NCI-H2227 treated with DMSO at 0.1 percent for 48 hours (cell line): ENCODE results near the gene TCEAL5.
"Not testable (repeated sequence)": the region's sequence is repeated elsewhere in the genome, so short reads cannot be mapped to it uniquely, and the experiment has no call there.

Experiments used
- DNase-seq: peaks from one replicate; lab custom pipeline; 2025; lab: John Stamatoyannopoulos, UW

The TCEAL5 gene, protein sequence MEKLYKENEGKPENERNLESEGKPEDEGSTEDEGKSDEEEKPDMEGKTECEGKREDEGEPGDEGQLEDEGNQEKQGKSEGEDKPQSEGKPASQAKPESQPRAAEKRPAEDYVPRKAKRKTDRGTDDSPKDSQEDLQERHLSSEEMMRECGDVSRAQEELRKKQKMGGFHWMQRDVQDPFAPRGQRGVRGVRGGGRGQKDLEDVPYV

DNA sequence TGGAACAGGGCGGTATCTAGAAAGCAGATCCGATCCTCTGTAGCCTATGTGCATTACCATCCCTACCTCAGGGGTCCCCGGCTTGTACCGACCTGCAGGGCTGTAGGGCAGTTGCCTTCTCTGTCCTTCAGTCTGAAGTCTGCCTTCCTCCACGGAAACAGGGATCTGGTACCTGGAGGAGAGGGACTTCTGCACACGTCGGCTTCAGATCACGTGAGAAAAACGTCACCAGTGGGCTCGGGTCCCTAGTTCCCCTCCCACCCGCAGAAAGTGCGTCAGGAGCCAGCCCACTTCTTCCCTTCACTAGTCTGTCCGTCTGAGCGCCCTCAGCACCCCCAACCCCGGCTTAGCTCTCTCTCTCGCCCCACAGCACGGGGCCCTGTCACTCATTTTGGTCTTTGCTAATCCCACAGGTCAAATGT, at the start of gene TCEAL5:
TCEAL5 (minus strand) TSS at position 170 of the 422 bp plus-strand sequence. CDS start 2,187 bp downstream, outside the sequence.
- peak; percentile 71 for DNase-seq

DNA sequence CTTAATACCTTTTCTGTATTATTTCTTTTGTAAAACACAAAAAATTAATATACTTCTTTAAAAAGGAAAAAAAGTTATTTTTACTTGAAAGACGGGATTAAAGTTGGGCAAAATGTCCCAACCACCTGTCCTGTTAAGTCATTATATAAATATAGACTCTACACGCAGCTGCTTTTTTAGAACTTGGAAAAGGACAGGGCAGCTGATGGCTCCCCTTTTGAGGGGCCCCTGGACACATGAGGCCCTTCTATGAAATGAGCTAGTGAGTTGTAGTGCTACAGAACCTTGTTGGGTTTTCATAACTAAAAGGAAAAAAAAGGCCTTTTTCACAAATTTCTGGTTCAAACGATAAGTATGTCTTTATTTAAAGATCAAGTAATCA, 34.8 kb upstream of the TCEAL5 start:
- no peak for DNase-seq

DNA sequence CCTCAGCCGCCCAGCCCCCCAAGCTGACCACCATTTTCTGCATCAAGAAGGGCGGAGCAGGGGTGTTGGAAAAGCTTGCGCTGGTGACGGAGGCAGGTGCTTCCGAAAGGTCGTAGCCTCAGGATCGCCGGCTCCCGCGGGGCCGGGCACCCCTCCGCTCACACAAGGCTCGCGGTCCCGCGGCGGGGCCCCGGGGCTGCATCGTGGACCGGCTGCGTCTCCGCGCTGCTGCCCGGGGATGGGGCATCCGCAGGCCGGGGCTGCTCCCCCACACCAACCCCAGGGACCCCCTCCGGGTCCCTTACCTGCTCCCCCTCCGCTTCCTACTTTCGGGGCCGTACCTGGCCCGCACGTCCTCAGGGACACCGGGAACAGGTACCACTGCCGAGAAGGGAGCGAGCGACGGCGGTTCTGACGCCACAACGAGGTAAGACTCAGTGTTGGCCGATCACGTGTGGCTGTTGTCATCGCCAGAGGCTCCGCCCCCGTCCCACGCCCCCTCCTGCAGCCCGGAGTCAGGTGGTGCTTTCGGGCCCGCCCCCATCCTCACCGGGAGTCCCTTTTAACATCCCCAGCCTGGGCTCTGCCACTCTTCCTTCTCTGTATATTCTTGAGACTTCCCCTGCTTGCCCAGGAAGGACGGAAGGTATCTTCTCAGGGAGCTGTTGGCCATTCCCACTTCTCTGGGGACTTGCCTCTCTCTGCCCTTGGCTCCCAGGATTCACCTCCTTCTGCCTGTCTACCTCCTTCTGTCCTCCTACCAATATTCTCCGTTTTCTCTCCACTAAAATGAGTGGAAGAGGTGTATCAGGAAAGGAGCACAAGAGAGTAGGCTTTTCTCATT, 34.2 kb upstream of the TCEAL5 start, which contains the start of gene BEX2:
BEX2 (minus strand) TSS at position 436 of the 844 bp plus-strand sequence. CDS start 1,014 bp downstream, outside the sequence.
- peak; percentile 93 for DNase-seq

DNA sequence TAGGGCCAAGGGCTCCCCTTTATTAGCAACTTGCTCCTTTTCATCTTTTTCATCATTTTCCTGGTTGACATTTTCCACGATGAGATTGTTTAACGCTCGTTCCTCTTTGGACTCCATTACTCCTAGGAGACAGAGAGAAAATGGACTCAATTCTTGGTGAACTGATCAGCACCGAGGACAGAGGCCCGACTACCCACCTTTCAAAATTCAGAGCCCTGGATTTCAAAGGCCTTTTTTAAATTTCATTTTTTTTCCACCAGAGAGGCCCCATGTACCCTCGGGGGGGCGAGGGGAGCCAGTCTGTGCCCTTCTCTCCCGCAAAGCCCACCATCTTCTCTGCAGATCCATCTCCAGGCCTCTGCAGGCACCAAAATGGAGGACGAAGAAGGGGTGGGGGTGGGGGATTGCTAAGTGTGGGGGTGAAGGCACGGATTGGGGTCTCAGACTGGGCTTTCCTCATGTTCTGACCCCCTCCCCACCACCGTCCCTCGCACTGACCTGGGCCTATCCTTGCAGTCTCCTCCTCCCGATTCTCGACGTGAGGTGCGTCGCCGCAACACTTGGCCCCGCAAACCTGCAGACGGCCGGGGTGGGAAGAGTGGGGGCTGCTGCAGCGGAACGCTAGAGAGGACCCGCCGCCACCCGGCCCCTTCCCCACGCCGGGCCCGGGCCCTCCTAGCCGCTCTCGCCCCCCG, 33.5 kb upstream of the TCEAL5 start:
- DNase-seq: no peak

DNA sequence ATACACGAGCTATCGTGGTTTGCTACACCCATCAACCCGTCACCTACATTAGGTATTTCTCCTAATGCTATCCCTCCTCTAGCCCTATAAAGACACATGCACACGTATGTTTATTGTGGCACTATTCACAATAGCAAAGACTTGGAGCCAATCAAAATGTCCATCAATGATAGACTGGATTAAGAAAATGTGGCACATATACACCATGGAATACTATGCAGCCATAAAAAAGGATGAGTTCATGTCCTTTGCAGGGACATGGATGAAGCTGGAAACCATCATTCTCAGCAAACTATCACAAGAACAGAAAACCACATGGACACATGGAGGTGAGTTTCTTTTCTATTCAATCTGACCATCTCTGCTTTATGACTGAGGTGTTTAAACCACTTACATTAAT, 29.1 kb upstream of the TCEAL5 start:
- DNase-seq: not testable (repeated sequence)

DNA sequence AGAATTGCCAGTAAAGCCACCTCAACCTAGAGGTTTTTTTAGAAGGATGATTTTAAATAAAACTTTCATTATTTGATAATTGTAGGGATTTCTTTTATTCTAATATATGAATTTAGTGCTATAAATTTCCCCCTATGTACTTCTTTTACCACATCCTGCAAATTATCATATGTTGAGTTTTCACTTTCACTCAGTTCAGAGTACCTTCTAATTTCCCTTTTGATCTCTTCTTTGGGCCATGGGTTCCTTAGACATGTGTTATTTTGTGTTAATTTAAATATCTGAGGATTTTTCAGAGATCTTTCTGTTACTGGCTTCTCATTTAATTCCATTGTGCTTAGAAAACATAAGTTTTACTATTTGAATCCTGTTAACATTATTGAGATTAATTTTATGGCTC, 28.2 kb upstream of the TCEAL5 start:
- DNase-seq: no peak

DNA sequence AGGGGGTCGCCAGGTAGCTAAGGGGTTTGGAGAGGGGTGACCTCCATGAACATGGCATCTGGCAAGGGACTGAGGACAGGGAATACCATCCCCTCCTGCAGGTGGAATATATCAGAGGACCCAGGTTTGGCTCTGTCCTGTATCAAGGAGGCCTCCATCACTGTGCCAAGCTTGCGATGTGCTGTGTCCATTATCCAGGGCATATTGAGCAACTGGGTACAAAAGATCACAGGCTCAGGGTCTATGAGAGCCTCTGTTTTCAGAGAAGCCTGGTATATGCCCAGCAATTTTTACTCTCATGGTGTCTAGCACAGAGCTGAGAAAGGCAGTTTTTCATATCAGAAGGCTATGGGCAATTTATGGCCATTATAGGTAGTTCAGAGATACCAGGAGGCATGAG, 16.6 kb upstream of the TCEAL5 start:
- DNase-seq: no peak

DNA sequence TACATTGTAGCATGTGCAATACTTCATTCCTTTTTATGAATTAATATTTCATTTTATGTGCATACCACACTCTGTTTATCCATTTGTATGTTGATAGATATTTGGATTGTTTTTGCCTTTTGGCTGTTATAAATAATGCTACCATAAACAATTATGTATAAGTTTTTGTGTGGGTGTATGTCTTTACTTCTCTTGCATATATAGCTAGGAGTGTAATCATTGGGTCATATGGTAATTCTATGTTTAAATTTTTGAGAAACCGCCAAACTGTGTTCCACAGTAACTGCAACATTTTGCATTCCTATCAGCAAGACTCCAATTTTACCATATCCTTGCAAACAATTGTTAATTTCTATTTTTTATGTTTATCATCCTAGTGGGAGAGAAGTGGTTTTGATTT, 3.1 kb upstream of the TCEAL5 start:
- DNase-seq: no peak

DNA sequence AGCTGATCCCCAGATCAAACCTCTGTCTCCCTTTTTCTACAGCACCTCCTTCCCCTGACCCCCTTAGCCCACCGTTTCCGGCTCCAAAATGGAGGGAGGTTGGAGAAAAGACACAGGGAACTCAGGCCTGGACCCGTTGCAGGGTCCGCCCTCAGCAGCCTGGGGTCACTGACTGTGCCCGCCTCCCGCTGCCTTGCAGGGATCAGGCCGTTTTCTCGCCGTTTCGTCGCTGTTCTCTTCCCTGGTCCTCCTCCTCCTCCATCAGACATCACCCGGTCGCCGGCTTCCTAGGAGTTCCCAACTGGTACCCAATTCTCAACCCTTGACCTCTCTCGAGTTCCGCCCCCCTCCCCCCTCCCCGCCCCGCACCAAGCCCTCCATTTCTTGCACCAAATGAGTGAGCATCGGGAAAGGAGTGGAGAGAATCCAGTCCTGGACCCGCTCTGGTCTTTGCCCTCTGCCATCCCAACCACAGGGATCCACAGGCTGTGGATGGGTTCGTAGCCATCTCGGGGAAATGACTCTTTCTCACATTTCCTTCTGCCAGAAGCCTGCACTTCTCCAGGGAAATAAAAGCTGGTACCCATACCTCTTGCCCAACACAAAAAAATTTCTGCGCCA, 493 bp downstream of the TCEAL5 start:
- DNase-seq: no peak

DNA sequence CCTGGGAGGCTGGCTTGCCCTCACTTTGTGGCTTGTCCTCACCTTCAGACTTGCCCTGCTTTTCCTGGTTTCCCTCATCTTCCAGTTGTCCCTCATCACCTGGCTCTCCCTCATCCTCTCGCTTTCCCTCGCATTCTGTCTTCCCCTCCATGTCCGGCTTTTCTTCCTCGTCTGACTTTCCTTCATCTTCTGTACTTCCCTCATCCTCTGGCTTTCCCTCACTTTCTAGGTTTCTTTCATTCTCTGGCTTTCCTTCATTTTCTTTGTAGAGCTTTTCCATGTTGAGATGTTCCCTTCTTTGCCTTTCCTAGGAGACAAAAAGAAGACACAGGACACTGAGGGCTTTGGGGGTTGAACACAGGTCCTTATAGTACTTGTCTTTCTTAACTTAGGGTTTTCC, 2.3 kb downstream of the TCEAL5 start:
- no peak for DNase-seq

DNA sequence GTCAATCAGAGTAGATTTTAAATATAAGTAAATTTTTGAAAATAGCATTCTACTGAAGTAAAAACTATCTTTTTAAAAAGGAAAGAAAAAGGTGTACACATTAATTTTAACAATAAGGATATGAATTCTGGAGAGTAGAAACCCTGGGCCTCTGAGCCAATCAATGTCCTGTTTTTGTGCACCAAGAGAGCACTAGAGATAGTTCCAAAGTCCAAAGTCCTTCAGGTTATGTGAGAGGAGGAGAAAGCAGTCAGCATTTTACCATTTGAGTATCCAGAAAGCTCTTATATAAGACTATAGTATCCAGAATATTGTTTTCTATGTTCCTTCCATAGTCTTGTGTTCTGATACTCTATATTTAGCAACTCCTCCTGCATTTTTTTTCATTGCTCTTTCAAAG, 18.3 kb downstream of the TCEAL5 start:
- no peak for DNase-seq

DNA sequence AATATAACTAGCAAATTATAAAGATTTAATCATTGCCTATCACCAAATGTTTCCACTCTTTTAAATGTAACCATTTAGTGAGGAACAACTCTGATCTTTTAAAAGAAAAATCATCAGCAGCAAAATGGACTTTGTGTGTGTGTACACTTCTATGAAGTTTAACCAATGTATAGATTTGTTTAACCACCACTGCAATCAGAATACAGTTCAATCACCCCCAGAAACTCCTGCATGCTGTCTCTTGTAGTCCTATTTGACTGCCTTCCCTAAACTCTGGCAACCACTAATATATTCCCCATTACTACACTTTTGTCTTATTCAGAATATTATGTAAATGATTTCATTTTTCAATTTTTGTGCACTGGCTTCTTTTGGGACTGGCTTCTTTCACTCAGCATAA, 19.9 kb downstream of the TCEAL5 start:
- no peak for DNase-seq

DNA sequence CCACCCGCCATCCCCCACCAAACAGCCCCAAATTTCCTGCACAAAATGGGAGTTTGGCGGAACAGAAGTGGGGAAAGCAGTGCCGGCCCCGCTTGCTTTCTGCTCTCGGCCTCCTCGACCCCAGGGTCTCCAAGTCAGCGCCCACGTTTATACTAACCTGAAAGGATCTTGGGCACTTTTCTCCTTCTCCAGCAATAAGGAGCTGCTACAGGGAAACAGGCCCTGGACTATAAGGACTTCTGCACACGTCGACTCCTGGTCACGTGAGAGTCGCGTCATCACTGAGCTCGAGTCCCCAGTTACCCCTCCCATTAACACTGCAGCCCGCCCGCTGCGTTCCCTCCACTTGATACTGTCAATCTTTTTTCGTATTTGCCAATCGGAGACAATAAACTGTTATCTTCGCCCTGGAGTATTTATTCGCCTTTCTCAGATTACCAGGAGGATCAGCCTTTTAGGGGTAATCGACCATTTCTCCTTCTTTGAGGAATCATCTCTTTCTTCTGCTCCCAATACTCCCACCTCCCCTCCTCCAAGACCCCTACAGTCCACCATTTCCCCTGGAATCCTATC, 21.5 kb downstream of the TCEAL5 start, which contains the start of gene TCEAL8:
TCEAL8 (minus strand) TSS at position 235 of the 573 bp plus-strand sequence. CDS start 1,176 bp downstream, outside the sequence.
- peak; percentile 90 for DNase-seq

DNA sequence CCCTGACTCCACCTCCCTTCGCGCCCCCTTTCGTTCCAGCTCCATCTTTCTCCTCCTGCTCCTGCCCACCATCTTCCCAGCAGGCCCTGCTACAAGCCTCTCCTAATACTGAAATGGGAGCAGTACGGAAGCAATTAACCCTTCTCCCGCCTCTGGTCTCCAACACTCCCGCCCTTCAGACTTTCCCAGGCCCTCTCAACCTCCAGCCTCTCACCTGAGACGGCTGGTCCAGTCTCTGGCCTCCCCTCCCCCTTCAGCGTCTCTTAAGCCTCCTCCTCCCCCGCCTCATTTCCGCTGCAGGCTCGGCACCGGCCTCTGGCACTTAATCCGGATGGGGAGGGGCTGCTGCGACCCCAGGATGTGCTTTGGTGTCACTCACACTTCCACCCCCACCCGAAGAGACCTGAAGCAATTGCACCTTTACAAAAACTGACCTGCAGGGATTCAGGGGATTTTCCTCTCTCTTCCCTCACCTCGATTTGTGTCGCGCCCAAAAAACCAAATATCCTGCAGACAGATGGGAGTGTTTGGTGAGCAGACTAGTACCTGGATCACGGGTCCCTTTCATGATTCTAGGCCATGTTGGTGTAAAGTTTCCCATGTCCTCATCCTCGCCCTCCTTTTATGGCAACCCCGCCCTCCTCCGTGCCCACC, 22.3 kb downstream of the TCEAL5 start:
- peak; percentile 80 for DNase-seq

DNA sequence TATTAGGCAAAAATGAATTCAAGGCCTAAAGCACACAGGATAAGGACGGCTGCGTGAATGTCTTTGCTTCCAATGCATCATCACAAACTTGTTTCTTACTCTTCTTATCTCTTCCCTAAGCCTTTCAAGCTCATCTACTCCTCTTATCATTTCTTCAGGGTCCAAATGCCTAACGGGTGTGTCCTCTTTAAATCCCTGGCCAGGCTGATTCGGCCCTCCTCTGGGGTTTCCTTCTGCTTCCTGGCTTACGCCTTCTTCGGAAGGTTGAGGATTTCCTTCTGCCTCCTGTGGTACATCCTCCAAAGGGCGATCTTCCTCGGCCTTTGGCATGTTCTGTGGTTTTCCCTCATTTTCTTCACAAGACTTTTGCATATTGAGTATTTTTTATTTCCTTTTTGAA, 22.9 kb downstream of the TCEAL5 start:
- no peak for DNase-seq

DNA sequence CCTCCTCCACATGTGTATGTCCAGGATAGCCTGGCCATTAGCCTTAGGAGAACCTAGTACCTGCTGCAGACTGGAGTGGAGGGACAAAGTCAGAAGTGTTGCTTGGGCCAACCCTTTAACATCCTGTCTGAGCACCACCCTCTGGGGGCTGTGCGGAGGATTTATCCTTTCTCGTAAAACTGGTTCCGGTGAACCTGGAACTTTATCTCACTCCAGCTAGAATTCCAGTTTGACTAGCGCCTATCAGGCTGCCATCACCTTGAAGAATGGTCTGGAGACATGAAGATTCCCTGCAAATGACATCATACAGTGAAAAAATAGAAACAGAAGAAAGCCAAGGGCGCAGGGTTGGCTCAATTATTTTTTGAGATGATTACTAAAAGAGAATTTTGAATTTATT, 25.6 kb downstream of the TCEAL5 start:
- no peak for DNase-seq

DNA sequence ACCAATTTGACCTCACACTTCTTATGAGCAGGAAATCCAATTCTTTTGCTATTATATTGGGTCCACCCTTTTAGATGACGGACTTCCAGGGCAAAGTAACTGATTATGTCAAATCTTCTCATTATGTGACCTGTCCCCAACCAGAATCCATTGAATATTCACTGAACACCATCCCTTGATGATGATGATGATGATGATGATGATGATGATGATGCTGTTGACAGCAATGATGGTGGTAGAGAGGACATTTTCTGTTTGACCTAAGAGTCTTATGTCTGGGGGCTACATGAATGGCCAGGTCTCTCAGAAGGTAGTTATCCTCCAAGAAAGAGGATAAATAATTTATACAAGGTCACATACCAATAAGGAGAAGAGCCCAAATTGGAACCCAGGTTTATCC, 26.7 kb downstream of the TCEAL5 start:
- no peak for DNase-seq

DNA sequence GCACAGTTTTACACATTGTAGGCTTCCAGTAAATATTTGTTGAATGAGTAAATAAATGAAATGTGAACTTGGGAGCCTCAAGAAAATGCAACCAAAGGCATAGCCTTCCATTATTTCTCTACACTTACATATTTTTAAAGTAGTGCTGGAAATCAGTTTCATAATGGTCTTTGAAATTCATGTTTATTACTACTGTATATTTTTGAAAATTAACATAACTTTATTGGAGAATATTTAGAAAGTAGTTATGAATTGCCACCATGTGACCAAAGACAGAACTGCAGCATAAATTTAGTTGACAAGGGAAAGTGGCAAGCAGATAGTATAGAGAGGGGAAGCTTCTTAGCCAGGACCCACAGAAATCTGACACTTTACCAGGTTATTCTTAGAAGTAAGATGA, 28.0 kb downstream of the TCEAL5 start:
- peak; percentile 6 for DNase-seq

DNA sequence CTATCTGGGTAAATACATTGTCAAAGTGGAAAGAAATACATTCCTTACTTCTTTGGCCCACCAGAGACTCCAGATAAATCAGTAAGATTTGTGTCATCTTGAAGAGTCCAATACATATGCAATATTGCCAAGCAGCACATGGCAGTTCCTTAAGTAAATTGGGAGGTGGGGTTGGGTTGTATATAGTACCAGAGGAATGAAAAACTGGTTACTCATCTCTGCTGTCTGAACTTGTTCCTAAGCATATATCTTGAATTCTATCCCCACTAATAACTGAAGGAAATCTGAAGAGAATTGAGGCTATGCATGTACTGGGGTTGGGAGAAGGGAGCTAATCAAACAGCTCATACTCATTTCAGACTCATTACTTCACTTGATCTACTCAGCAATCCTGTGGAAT, 36.4 kb downstream of the TCEAL5 start:
- DNase-seq: no peak

DNA sequence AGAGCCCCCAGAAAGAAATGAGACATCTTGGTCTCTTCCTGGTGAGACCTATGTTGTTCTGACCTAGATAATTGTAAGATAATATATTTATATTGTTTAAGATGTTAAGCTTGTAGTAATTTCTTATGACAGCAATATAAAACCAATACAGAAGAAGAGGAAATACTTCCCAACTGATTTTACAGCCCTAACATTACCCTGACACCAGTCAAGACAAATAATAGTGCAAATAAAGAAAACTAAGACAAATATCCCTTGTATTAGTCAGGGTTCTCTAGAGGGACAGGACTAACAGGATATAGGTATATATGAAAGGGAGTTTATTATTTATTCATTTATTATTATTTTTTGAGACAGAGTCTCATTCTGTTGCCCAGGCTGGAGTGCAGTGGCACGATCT, 40.3 kb downstream of the TCEAL5 start:
- no peak for DNase-seq

DNA sequence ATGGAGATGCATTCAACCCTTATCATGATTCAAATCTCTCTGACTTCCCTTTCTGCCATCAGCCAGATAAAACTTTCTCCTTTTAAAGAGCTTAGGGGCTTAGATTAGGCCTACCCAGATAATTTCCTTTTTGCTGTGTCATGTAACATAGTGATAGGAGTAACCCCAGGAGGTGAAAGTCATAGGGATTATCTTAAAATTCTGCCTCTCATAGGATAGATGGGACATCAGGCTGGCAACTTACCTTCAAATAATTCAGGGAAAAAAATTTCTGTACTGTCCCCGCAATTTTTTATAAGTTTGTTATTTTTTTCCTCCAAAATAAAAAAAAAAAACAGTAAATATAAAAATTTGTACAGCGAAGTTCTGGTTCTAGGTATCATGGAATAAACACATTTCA, 40.9 kb downstream of the TCEAL5 start:
- DNase-seq: not testable (repeated sequence)
